Middle frontal gyrus (tissue), 1 donor: ENCODE data around the gene KCNG2.

Source experiments
- DNase-seq: peaks from one replicate; pipeline ENCODE4 v3.0.0-alpha.2; 2015; ENCODE audit warnings: low spot score; ENCODE audit errors: extremely low spot score

The KCNG2 gene

DNA sequence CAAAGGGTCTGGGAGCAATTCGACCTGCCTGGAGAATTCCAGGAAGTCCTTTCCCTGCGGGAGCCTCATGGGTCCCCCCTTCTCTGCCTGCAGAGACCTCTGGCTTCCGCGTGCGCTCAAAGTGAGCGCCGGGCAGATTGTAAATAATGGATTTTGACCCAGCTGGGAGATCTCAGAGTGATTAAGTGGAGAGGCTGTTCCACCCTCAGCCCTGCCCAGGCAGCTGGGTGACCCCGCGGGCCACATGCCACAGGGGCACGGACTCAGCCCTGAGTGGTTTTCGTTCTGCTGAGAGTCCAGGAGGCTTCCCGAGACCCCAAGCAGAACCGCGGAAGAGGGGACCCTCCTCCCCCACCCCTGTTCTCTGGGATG, 1.2 kb downstream of the KCNG2 start:
- no peak for DNase-seq

DNA sequence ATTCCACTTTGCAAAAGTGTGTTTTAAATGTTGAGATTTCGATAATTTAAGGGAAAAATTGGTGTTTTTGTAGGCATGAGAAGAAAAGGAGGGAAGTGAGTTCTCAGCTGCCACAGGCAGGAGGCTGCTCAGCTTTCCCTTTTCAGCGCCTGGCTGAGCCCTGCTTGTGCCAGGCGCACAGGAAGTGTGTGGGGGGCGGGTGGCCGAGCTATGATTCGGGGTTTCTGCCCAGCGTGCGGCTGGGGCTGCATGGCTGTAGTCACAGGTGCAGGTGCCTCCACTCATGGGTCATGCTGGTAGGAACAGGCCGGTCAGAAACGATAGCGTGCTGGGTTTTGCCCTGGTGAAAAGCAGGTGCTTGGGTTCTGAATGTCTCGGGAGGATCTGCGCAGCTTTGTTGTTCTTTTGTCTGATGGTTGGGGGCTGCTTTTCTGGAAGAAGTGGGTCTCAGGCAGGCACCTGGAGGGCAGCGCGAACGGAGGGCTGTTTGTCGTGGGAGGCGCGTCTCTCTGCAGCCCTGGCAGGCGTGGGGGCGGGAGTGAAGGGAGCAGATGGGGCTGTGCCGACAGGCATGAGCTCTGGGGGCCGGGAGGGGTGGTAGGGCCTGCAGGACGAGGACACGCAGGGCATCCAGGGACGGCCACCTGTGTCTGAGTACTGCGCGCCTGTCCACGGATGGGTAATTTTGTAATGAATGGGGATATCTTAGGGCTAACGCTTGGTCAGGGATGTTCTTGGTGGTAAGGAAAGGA, 2.1 kb downstream of the KCNG2 start:
- no peak for DNase-seq

- DNase-seq, result no peak
These were observed 2.8 kb downstream of the KCNG2 start for GRCh38 chr18:79800371-79801180.

DNA sequence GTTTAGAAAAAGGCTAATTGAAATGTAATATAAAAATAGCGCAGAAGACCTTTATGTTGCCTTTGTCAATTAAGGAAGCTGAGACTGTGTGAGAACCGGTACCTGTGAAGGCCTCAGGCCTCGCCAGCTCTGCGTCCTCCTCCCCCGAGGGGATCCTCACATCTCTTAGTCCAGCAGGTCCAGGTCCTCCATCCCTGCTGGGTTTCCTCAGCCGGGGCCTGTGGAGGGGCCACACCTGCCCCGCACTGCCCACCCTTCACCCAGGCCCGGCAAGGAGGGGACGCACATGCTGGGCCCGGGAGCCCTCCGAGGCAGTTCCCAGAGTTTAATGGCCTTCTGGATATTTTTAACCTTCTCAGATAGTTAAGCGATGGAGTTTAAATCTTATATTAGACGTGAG, 3.5 kb downstream of the KCNG2 start:
- DNase-seq, result no peak

DNA sequence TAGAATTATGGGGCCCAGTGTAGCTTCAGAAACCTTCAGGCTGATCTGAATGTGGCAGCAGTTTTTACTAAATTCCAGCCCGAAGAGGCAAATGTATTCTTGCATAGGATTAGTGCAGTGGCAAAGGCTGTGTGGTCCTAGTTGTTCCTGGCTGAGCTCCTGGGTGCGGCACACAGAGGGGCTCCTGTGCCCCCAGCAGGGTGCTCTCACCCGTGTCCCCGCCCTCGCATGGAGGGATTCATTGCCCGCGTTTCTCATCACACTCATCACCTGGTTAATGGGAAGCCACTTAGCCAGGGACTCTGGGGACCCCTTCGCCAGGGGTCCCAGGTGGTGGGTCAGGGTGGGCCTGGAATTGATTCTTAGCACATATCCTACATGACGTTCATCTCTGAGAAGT, 3.9 kb downstream of the KCNG2 start:
- DNase-seq, result no peak

GRCh38 chr18:79802298-79802697, 4.6 kb downstream of the KCNG2 start:
- no peak for DNase-seq

GRCh38 chr18:79803611-79804051, 5.9 kb downstream of the KCNG2 start:
- DNase-seq, result no peak

DNA sequence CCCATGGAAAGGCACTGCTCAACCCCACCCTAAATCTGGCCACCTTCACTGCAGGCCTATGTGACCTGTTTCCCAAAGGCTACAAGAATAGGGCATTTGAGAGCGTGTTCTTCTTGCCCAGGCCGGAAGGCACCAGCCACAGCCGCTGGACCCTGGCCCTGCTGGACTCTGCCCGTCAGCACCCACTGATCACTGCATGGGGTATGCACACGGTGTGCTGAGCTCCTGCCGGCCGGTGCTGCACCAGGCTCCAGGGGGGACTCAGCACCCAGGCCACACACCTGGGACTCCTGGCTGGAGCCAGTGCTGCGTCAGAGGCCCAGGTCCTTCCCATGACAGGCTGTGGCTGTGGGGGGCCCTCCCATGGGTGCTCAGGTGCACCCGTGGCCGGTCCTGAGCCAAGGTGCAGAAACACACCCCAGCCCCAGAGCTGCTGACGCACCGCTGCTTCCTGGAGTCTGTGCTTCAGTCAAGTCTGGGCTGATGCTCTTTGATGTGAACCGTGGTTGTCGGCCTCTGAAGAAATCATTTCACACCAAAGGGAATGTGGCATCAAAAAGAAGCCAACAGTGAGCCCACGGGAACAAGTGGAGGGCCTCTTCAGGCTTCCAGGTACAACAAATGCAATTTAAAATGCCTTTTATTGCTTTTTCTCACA, 6.5 kb downstream of the KCNG2 start:
- no peak for DNase-seq

DNA sequence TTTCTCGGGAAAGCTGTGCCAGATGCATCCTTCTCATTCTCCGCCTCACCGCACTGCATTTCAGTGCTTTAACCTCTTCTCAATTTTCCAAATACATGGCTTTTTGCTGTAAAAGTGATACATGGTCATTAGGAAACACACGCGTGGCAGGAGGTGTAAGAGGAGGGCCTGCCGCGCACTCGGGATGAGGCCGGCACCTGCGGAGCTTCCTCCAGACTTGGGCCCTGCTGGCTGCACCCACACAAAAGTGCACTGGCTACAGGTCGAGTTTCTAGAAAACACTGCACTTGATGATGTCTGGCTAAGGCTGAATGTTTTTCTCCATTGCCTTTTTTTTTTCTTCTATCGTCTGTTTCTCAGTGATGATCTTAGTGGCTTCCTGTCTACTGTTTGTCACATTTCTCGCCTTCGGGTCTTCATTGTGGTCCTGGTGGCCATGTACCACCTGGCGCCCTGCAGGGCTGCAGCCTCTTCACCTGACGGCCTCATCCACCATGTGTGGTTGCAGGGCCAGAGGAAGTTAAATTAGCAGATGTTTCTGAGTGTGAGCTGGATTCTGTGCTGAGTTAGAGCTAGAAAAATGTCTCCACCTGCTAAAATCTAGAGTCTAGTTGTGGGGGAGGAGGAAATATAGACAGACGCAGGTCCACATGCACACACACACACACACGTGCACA, 7.6 kb downstream of the KCNG2 start:
- no peak for DNase-seq

DNA sequence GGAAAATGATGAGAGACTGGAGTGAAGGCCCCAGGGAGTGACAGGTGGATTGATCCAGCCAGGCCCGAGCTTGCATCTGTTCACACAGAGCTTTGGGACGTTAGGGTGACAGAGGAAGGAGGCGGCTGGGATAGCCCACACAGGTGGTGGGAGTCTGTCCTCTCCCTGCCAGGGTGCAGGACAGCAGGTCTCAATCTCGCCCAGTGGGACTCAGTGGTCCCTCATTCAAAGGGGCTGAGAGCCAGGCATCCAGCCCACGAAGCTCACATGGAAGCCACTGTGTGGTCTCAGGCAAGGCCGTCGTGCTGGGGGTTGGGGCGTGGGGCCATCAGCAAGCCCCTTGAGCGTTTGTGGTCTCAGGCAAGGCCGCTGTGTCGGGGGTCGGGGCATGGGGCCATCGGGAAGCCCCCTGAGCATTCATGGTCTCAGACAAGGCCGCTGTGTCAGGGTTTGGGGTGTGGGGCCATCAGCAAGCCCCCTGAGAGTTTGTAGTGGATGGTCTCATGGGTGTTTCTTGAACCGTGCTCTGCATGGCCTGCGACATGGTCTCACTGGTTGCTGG, 8.3 kb downstream of the KCNG2 start:
- DNase-seq, result no peak

DNA sequence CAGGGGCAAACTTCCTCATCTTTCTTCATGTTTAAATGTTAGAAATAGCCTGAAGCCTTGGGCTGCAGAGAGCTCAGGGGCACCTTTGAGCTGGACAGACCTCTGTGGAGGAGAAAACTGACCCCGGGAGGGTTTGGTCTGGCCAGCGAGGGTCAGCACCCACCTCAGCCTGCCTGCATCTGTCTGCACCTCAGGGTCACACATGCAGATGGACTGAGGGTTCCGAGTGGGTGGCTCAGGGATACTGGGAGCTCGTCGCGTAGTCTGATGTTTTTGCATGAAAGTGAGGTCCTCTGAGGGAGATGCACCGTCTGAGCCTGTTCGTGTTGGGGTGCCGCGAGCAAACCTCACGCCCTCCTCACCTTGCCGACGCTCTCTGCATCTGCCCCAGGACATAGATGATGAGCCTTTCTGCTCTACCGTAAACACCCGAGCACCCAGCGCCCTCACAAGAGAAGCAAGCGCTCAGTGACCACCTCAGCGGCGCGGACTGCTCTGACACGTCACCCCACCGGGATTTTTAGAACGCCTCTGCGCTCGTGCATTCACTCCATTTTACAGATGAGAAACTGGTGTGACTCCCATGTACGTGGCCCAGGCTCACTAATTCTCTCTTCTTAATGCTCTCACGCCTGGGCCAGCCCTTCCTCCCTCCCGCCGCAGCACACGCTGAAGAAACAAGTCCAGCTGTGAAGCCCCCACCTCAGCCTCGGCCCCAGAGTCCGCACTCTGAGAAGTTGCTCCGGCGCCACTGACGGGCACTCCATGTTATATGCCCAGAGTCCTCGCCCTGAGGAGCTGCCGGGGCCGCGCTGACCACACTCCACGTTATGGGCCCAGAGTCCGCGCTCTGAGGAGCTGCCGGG, 9.5 kb downstream of the KCNG2 start:
- no peak for DNase-seq

DNA sequence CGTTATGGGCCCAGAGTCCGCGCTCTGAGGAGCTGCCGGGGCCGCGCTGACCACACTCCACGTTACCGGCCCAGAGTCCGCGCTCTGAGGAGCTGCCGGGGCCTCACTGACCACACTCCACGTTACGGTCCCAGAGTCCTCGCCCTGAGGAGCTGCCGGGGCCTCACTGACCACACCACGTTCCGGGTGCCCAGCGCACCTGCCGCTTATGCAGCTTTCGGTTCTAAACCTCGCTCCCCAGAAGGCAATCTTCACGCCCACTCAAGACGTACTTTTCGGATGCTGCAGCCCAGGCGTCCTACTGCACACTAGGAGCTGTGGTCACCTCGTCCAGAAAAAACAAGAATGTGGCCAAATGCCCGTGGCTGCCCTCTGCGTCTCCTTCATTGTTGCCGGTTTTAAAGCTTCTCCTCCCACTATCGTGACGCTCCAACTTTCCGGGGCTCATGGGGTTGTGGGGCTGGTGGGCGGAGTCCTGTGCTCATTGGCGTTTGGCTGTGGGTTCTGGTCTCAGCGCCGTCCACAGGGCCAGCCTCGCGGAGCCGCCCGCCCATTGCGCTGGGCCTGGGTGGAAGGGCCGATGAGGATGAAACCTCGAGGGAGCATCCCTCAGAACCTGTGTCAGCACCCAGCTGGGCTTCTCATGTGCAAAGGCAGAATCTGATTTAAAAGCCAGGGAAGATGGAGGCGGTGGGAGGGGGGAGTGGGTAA, 11.9 kb downstream of the KCNG2 start:
- DNase-seq, result no peak

GRCh38 chr18:79812052-79812451, 14.3 kb downstream of the KCNG2 start:
- no peak for DNase-seq

DNA sequence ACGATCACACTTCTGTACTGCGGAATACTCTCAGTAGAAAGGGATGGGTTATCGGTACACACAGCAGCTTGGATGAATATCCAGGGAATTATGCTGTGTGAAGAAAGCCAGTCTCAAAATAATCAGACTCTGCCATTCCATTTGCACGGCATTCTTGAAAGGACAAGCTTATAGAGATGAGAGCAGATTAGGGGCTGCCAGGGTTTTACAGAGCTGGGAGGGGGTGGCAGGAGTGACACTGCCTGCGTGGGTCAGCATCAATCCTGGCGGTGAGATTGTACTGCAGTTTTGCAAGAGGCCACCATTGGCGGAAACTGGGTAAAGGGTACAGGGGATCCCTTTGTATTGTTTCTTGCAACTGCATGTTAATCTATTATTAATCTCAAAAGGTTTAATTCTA, 16.6 kb downstream of the KCNG2 start:
- DNase-seq, result no peak

- no peak for DNase-seq
These were observed 17.9 kb downstream of the KCNG2 start for GRCh38 chr18:79815657-79816056.

DNA sequence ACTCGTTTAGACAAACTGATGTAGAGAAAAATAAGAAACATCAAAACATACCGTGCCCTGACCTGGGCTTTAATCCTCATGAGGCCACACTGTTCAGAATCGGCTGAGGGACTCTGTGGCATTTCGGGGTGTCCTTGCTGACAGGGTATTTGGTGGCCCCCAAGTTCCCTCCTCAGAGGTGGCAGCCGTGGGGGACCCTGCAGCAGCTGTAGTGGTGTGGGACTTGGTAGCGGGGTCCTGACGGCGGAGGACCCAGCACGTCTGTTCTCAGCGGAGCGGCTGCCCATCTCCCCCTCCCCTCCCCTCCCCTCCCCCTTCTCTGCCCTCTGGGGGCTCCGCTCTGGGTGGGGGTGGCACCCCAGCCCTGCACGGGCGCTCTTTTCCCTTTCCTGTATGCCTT, 18.4 kb downstream of the KCNG2 start:
- DNase-seq, result no peak

- DNase-seq, result no peak
These were observed 19.4 kb downstream of the KCNG2 start for GRCh38 chr18:79816981-79817606.

DNA sequence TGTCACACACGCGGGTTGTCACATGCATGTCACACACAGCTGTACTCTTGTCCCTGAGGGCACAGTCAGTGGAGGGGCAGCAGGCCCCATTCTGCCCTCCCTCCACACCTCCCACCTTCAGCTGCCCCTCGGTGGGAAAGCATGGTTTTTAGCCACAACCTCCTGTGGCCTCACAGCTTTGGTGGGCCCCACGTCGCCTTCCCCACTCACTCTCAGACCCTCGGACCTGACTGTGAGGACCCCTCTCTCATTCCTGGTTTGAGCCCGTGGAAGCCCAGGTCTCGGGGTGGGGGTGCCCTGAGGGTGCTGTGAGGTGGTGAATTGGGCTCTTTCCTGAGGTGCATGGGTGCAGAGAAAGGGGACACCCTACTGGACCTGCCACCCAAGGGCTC, 19.9 kb downstream of the KCNG2 start:
- no peak for DNase-seq

DNA sequence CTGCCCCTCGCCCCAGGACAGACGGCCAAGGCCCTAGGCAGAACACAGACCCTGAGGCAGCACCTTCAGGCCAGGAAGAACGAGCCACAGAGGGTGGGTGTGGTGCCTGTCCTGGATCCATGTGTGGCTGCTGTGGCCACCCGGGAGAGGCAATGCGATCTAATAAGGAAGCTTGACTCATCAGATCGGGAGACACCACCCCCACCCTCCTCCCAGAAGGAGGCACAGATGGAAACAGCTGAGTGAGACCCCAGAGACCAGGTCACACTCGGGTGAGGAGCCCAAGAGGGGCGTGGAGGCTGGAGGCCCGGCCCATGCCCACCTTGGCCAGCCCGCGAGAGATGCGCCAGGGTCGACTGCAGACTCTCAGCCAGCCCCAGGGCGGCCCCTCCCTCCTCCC, 20.3 kb downstream of the KCNG2 start:
- no peak for DNase-seq
